ENCODE data around the gene PSTPIP2.
A peak's percentile ranks its signal among the peaks of the same experiment; 100 is the strongest.

DNA sequence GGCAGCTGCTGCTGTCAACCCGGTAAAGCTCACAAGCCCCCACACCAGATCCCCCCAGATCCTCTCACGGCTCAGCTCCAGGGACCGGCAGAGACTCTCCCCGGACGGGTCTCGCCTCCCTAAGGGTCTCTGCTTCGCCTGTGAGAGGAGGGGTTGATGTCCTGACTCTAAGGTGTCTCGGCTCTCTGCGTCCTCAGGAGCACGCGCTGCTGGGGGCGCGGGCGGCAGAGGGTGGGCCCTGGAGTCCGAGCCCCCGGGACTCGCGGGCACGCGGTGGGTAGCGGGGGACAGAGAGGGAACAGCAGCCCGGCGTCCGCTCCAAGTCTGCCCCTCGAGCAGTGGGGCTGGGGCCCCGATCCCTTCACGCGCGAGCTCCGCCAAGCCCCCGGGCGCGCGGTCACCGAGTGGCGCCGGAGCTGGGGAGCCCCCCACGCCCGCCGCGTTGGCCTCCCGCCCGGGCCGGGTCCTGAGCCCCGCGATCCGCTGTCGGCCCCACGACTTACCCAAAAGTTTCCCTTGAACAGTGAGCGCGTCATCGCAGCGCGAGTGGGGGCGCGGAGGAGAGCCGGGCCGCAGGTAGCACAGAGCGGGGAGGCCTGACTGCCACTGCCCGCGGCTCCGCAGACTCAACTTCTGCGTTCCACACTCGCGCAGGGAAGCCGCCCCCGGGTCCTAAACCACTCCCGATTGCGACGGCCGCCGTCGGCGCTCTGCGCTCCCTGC, at the start of gene PSTPIP2:
- peak; percentile 68 for TF ChIP-seq POLR2A (IDR thresholded peaks at IDR 0.05; ENCODE audit: low read length)
- no peak for TF ChIP-seq GATA1 (IDR thresholded peaks at IDR 0.05; ENCODE audit: low read depth, low read length)

Measured in erythroblast (primary cell).